DOHH2 (cell line): Measurements from ENCODE around the gene VSIG4.

Experiments used
- EZH2phosphoT487 ChIP-seq: fragments of 200-600 bp; sonication (generic); IDR thresholded peaks from 2 replicates; pipeline ENCODE4 v1.6.1; 2017; ENCODE audit warnings: borderline replicate concordance, mild to moderate bottlenecking, antibody characterized with exemption, low read length, moderate library complexity, mixed read lengths
- TF ChIP-seq, protein P1 (sequence below): fragments of 200-600 bp; sonication (generic); IDR thresholded peaks from one replicate; pipeline ENCODE4 v1.5.1; 2014; ENCODE audit warnings: antibody characterized with exemption, mild to moderate bottlenecking, low read depth, low read length; ENCODE audit not compliant: poor library complexity, severe bottlenecking

- TF ChIP-seq, protein P1, sequence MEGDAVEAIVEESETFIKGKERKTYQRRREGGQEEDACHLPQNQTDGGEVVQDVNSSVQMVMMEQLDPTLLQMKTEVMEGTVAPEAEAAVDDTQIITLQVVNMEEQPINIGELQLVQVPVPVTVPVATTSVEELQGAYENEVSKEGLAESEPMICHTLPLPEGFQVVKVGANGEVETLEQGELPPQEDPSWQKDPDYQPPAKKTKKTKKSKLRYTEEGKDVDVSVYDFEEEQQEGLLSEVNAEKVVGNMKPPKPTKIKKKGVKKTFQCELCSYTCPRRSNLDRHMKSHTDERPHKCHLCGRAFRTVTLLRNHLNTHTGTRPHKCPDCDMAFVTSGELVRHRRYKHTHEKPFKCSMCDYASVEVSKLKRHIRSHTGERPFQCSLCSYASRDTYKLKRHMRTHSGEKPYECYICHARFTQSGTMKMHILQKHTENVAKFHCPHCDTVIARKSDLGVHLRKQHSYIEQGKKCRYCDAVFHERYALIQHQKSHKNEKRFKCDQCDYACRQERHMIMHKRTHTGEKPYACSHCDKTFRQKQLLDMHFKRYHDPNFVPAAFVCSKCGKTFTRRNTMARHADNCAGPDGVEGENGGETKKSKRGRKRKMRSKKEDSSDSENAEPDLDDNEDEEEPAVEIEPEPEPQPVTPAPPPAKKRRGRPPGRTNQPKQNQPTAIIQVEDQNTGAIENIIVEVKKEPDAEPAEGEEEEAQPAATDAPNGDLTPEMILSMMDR, result no peak
- no peak for TF ChIP-seq EZH2phosphoT487
These were observed 30.5 kb downstream of the VSIG4 start for GRCh38 chrX:66009231-66009845.
